Left colon (tissue), 2 donors: ENCODE measurements around the gene DDC. TPM values are rescaled to one million over a fixed set of nuclear protein-coding genes. Genes with fewer than 3 reads are reported as not detected.
"Not testable (repeated sequence)": the region's sequence is repeated elsewhere in the genome, so short reads cannot be mapped to it uniquely, and the experiment has no call there.

Experiments
- ATAC-seq: fragments of 200-7000 bp; cut with Tn5 transposase; one replicate; pipeline ENCODE4 v1.9.1; 2020; ENCODE audit warnings: mild to moderate bottlenecking, moderate library complexity
- DNase-seq, 2 donors: peaks; one replicate each; pipeline ENCODE4 v3.0.0-alpha.2; 2020
- intact Hi-C, 2 donors: fragments of 100-400 bp; cut with DNase I in 1 of 2; cut with micrococcal nuclease in 1 of 2; formaldehyde crosslinking; loops; one replicate each; pipeline versions ENCODE4 v1.11.2 to v1.14.0; 2022; cut with DNase I, micrococcal nuclease
- total RNA-seq, 2 donors: library from RNA; stranded (reverse); fragmentation: NEBNext Ultra II Directional; extraction: Animal tissue kit (Norgen Biotek cat#: 25700); gene quantifications; one replicate each; pipeline ENCODE4 v1.2.1, GENCODE V29; 2021
- donor health status: DM: no; HTN: no; CAD: no.
- donor health status: DM: yes; HTN: yes; CAD: no.

Gene DDC
- total RNA-seq, 2 donors from 2014 or later: 69.3 to 74.7 TPM

DNA sequence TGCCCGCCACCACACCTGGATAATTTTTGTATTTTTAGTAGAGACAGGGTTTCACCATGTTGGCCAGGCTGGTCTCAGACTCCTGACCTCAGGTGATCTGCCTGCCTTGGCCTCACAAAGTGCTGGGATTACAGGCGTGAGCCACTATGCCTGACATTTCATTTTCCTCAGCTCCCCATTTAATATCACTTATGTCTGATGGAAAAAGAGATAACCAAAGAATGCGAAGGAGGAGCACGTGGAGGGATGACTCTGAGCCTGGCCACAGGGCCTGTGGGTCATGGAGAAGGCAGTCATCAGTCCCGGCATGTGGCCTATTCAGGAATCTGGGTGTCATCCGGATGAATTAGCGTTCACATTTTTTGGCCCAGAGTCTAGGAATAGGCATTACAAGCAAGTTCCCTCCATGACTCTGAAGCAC is 29.9 kb downstream of the DDC start:
- intact Hi-C loops, DNase-seq, ATAC-seq: not testable (repeated sequence)

GRCh38 chr7:50534690-50535290 is 30.4 kb downstream of the DDC start:
- intact Hi-C loops: no loop called here
- DNase-seq (no peak), ATAC-seq (peak; percentile 24)

GRCh38 chr7:50533866-50534265 is 31.3 kb downstream of the DDC start:
- peak; percentile 90 for ATAC-seq
- peak; percentile 36 to 42 for DNase-seq
- intact Hi-C loops: no loop called here

DNA sequence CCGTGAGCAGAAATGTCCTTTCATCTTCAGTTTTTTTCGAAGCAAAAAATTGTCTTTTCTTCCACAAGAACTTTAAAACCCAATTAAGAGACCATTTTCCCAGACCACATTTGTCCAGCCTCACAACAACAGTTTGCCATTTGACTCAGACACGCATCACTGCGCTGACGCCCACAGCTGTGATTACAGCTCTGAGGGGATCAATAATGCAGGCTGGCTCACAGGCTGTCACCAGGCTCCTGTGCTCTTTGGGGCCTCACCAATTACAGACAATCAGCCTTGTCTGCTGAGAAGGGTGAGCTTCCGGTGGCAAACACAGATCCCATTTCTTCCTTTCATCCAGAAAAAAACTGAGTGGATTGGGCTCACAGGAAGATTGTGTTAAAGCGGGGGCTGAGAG is 33.3 kb downstream of the DDC start:
- DNase-seq: no peak
- intact Hi-C loops: no loop called here
- no peak for ATAC-seq

DNA sequence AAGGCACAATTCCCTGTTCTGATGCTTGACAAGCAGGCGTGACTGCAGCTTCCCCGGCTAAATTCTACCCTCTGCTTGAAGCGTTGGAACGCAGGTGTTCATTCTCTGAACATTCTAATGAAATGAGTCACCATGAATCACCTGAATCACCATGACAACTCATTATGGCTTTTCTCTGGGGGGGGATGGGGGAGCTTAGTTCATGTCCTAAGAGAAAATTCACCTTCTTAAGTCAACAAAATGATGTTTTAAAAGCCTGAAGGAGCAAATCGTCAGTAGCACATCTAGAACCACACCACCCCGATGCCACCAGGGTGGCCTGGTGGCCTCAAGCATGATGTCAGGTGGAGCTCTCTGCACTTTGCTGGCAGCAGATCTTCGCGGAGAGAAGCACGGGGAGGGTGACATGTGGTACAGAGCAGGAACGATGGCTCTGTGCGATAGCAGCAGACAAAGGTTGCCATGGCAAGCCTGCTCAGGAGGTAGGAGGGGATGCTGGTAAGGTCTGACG is 33.7 kb downstream of the DDC start:
- no peak for DNase-seq
- intact Hi-C loops: no loop called here
- ATAC-seq: peak; percentile 44

DNA sequence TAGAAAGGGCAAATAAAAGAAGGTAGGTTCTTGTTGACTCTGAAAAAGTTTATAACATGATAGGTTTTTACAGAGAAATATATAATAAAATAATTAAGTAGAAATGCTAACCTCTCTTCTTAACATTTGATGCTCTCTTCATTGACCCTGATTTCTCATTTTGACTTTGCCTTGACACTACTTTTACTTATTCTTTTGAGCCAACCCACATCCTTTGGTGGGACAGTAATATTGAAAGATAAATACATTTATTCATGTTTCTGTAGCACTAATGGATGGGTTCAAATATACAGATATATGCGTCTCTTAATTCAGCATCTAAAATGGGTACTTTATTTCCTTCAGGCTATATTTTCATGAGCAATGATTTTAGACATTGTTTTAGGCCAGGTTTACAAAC is 34.4 kb downstream of the DDC start:
- ATAC-seq (no peak), DNase-seq (no peak)
- intact Hi-C loops: no loop called here

GRCh38 chr7:50529093-50529862 is 35.9 kb downstream of the DDC start:
- DNase-seq: no peak
- intact Hi-C loops: no loop called here
- no peak for ATAC-seq

GRCh38 chr7:50528266-50529092 is 36.7 kb downstream of the DDC start:
- peak in 1 of 2 donors; percentile 15 for DNase-seq
- intact Hi-C loops: no loop called here
- ATAC-seq: peak; percentile 94

DNA sequence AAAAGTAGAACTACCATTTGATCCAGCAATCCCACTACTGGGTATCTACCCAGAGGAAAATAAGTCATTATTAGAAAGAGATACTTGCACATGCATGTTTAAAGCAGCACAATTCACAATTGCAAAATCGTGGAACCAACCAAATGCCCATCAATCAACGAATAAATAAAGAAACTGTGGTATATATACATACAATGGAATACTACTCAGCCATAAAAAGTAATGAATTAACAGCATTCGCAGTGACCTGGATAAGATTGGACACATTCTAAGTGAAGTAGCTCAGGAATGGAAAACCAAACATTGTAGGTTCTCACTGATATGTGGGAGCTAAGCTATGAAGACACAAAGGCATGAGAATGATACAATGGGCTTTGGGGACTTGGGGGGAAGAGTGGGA is 45.9 kb downstream of the DDC start:
- DNase-seq, ATAC-seq, intact Hi-C loops: not testable (repeated sequence)

- ATAC-seq: no peak
- intact Hi-C loops: no loop called here
- no peak for DNase-seq
Measured at GRCh38 chr7:50513166-50513871, 51.9 kb downstream of the DDC start.

GRCh38 chr7:50512384-50512783 is 52.8 kb downstream of the DDC start:
- no peak for ATAC-seq
- intact Hi-C loops: no loop called here
- DNase-seq: no peak

- peak; percentile 68 for ATAC-seq
Measured at GRCh38 chr7:50509459-50509858, 55.7 kb downstream of the DDC start.

GRCh38 chr7:50508471-50508943 is 56.7 kb downstream of the DDC start:
- intact Hi-C loops: no loop called here
- DNase-seq (no peak), ATAC-seq (peak; percentile 85)

More at GRCh38 chr7:50509459-50509858, 55.7 kb downstream of the DDC start:
- intact Hi-C loops: no loop called here
- DNase-seq: no peak

GRCh38 chr7:50507898-50508470 is 57.2 kb downstream of the DDC start:
- ATAC-seq (no peak), DNase-seq (no peak)
- intact Hi-C loops: no loop called here

- intact Hi-C loops: no loop called here
- no peak for DNase-seq
- ATAC-seq: no peak
Measured at GRCh38 chr7:50505553-50506210, 59.5 kb downstream of the DDC start.

DNA sequence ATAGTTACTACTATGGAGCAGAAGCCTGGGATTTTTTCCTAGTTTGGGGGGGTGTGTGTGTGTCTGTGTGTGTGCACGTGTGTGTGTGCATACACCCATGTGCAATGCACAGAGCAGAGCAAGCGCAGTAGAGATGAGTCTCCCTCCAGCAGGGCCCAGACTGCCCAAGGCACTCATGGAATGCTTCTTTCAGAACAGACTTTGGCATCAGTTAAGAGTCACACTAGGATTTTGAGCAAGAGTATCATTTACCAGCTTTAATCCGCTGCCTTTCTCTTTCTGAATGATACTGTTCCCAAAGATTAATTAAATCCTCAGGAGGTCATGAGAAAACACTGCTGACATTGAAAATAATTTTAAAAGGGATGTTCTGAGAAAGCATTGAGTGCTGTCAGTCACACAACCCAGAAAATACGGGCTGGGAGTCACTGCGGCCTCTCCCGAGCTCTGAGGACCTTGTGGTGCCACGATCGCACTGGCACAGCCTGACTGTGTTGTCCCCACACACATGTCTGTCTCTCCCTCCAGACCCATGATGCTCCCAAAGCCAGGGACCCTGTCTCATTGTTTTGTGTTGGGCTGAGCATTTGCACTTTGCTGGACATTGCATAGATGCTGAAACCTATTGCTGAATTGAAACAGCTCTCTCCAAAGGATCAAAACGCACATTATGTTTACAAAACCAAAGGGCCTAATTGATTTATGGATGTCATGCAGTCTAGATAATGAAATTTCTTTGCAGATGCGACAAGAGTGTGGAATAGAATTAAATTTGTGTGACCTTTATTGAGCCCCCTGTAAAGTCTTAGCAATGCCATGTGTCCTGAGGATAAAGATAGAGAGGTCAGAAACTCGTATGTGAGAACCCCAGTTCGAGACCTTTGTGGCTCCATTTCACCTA is 60.3 kb downstream of the DDC start:
- ATAC-seq (no peak), DNase-seq (no peak)
- intact Hi-C loops: no loop called here

GRCh38 chr7:50502947-50503346 is 62.3 kb downstream of the DDC start:
- intact Hi-C loops: no loop called here
- ATAC-seq (no peak), DNase-seq (no peak)
